Measurements from ENCODE around the gene RNF38. TPM values are rescaled to one million over a fixed set of nuclear protein-coding genes. Genes with fewer than 3 reads are reported as not detected.

Gene RNF38
- polyA plus RNA-seq, 1 of the 3 experiments (the other 2 are of a cell fraction), result 9.5 TPM

DNA sequence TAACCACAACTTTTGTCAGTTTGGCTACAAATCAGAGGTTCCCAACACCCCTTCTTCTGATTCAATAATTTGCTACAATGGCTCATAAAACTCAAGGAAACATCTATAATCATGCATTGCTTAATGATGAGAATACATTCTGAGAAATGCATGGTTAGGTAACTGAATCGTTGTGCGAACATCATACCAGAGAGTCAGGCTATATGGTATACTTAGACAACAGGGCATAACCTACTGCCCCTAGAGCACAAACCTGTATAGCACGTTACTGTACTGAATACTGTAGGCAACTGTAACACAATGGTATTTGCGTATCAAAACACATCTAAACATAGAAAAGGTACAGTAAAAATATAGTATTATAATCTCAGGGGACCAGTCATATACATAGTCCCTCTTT, 31.0 kb upstream of the RNF38 start:
- ChIA-PET CTCF (interaction anchor here (2.0 kb wide), 1 partner anchor 24 kb away, joined by 7 read pairs; no protein-coding TSS in a partner anchor), POLR2A (interaction anchor here (0.9 kb wide), 1 partner anchor 10 kb away, joined by 3 read pairs; no protein-coding TSS in a partner anchor)
- peaks cover 4 to 11% of the 10 kb centered on the region in 2 experiments for H3K36me3 ChIP-seq (replicated peaks in 1 of 2; ENCODE audit: control insufficient read depth in 1 of 2, insufficient read depth in 2 of 2, low read length in 1 of 2)
- no peak overlapping the region for H3K4me3 ChIP-seq (ENCODE audit: low read depth in 2 of 2, low read length in 1 of 2)
- no peak overlapping the region for H3K4me2 ChIP-seq
- no peaks in the 10 kb centered on the region for H3K4me1 ChIP-seq (ENCODE audit: control insufficient read depth in 1 of 2, insufficient read depth in 2 of 2, low read depth in 1 of 2, low read length in 1 of 2)
- DNase-seq, result no peak
- no peak overlapping the region for H3K9ac ChIP-seq
- 92% methylated on average over 4 of the region's 4 CpGs for WGBS (ENCODE audit: low lambda C conversion rate)
- peaks cover 7% of the 10 kb centered on the region; the same call in 1 of the 2 replicates for H4K20me1 ChIP-seq (ENCODE audit: insufficient read depth)
- H3K79me2 ChIP-seq (ENCODE audit: insufficient read depth), result peaks cover 44% of the 10 kb centered on the region
- TF ChIP-seq, protein P1, sequence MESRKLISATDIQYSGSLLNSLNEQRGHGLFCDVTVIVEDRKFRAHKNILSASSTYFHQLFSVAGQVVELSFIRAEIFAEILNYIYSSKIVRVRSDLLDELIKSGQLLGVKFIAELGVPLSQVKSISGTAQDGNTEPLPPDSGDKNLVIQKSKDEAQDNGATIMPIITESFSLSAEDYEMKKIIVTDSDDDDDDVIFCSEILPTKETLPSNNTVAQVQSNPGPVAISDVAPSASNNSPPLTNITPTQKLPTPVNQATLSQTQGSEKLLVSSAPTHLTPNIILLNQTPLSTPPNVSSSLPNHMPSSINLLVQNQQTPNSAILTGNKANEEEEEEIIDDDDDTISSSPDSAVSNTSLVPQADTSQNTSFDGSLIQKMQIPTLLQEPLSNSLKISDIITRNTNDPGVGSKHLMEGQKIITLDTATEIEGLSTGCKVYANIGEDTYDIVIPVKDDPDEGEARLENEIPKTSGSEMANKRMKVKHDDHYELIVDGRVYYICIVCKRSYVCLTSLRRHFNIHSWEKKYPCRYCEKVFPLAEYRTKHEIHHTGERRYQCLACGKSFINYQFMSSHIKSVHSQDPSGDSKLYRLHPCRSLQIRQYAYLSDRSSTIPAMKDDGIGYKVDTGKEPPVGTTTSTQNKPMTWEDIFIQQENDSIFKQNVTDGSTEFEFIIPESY (IDR thresholded peaks at IDR 0.05; ENCODE audit: borderline replicate concordance, low read depth), result no peak
- TF ChIP-seq YY1 (IDR thresholded peaks at IDR 0.05; ENCODE audit: low read depth), result no peak
- TF ChIP-seq, protein P2, sequence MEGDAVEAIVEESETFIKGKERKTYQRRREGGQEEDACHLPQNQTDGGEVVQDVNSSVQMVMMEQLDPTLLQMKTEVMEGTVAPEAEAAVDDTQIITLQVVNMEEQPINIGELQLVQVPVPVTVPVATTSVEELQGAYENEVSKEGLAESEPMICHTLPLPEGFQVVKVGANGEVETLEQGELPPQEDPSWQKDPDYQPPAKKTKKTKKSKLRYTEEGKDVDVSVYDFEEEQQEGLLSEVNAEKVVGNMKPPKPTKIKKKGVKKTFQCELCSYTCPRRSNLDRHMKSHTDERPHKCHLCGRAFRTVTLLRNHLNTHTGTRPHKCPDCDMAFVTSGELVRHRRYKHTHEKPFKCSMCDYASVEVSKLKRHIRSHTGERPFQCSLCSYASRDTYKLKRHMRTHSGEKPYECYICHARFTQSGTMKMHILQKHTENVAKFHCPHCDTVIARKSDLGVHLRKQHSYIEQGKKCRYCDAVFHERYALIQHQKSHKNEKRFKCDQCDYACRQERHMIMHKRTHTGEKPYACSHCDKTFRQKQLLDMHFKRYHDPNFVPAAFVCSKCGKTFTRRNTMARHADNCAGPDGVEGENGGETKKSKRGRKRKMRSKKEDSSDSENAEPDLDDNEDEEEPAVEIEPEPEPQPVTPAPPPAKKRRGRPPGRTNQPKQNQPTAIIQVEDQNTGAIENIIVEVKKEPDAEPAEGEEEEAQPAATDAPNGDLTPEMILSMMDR (IDR thresholded peaks at IDR 0.05), result no peak
- no peak for TF ChIP-seq TAF1 (IDR thresholded peaks at IDR 0.05; ENCODE audit: borderline replicate concordance, low read depth, low read length)
- no peak for TF ChIP-seq ELF1 (IDR thresholded peaks at IDR 0.05)
- TF ChIP-seq, protein P3, sequence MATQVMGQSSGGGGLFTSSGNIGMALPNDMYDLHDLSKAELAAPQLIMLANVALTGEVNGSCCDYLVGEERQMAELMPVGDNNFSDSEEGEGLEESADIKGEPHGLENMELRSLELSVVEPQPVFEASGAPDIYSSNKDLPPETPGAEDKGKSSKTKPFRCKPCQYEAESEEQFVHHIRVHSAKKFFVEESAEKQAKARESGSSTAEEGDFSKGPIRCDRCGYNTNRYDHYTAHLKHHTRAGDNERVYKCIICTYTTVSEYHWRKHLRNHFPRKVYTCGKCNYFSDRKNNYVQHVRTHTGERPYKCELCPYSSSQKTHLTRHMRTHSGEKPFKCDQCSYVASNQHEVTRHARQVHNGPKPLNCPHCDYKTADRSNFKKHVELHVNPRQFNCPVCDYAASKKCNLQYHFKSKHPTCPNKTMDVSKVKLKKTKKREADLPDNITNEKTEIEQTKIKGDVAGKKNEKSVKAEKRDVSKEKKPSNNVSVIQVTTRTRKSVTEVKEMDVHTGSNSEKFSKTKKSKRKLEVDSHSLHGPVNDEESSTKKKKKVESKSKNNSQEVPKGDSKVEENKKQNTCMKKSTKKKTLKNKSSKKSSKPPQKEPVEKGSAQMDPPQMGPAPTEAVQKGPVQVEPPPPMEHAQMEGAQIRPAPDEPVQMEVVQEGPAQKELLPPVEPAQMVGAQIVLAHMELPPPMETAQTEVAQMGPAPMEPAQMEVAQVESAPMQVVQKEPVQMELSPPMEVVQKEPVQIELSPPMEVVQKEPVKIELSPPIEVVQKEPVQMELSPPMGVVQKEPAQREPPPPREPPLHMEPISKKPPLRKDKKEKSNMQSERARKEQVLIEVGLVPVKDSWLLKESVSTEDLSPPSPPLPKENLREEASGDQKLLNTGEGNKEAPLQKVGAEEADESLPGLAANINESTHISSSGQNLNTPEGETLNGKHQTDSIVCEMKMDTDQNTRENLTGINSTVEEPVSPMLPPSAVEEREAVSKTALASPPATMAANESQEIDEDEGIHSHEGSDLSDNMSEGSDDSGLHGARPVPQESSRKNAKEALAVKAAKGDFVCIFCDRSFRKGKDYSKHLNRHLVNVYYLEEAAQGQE (IDR thresholded peaks at IDR 0.05; ENCODE audit: low read depth, low read length), result no peak
- no peak for TF ChIP-seq TEAD4 (IDR thresholded peaks at IDR 0.05; ENCODE audit: borderline replicate concordance, insufficient read depth)
- no peak for TF ChIP-seq MXI1 (IDR thresholded peaks at IDR 0.05; ENCODE audit: low read depth, low read length)
- no peak for TF ChIP-seq FOSL2 (IDR thresholded peaks at IDR 0.05; ENCODE audit: borderline replicate concordance, low read depth)
- TF ChIP-seq, protein P4, sequence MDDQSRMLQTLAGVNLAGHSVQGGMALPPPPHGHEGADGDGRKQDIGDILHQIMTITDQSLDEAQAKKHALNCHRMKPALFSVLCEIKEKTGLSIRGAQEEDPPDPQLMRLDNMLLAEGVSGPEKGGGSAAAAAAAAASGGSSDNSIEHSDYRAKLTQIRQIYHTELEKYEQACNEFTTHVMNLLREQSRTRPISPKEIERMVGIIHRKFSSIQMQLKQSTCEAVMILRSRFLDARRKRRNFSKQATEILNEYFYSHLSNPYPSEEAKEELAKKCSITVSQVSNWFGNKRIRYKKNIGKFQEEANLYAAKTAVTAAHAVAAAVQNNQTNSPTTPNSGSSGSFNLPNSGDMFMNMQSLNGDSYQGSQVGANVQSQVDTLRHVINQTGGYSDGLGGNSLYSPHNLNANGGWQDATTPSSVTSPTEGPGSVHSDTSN (IDR thresholded peaks at IDR 0.05), result no peak
- no peak for TF ChIP-seq TCF12 (IDR thresholded peaks at IDR 0.05)
- TF ChIP-seq, protein P5, sequence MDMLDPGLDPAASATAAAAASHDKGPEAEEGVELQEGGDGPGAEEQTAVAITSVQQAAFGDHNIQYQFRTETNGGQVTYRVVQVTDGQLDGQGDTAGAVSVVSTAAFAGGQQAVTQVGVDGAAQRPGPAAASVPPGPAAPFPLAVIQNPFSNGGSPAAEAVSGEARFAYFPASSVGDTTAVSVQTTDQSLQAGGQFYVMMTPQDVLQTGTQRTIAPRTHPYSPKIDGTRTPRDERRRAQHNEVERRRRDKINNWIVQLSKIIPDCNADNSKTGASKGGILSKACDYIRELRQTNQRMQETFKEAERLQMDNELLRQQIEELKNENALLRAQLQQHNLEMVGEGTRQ (IDR thresholded peaks at IDR 0.05; ENCODE audit: borderline replicate concordance, low read depth, low read length), result no peak
- TF ChIP-seq, protein P6, sequence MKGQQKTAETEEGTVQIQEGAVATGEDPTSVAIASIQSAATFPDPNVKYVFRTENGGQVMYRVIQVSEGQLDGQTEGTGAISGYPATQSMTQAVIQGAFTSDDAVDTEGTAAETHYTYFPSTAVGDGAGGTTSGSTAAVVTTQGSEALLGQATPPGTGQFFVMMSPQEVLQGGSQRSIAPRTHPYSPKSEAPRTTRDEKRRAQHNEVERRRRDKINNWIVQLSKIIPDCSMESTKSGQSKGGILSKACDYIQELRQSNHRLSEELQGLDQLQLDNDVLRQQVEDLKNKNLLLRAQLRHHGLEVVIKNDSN (IDR thresholded peaks at IDR 0.05; ENCODE audit: borderline replicate concordance, low read depth), result no peak
- TF ChIP-seq RAD21 (IDR thresholded peaks at IDR 0.05; ENCODE audit: low read length), result no peak
- no peak for TF ChIP-seq FOXJ3 (CRISPR knock-in tag; IDR thresholded peaks at IDR 0.05)
- no peak for TF ChIP-seq SMC3 (IDR thresholded peaks at IDR 0.05; ENCODE audit: low read depth, low read length)
- no peak for TF ChIP-seq NRF1 (IDR thresholded peaks at IDR 0.05; ENCODE audit: low read depth, low read length)
- H3K27ac ChIP-seq (ENCODE audit: low read depth in 2 of 2, low read length in 1 of 2), result no peak overlapping the region
- H3K27me3 ChIP-seq (ENCODE audit: insufficient read depth), result no peaks in the 10 kb centered on the region
- H3K9me3 ChIP-seq, result no peaks in the 10 kb centered on the region
- peaks cover 4% of the 10 kb centered on the region for H3F3A ChIP-seq (replicated peaks; ENCODE audit: insufficient read depth)
- H2AFZ ChIP-seq (ENCODE audit: low read depth), result no peak overlapping the region
- H3K9me2 ChIP-seq, result no peaks in the 10 kb centered on the region
